H1 (cell line): ENCODE data around the gene ATP23. TPM values are rescaled to one million over a fixed set of nuclear protein-coding genes. Genes with fewer than 3 reads are reported as not detected.

Source experiments
- GABPA ChIP-seq: IDR thresholded peaks from 2 replicates; pipeline ENCODE4 v1.6.1; 2011; ENCODE audit warnings: mild to moderate bottlenecking, low read length, moderate library complexity, borderline replicate concordance; ENCODE audit not compliant: insufficient read depth
- polyA plus RNA-seq, 7 experiments: library from polyadenylated mRNA; depleted of rRNA in 3 of 7; stranded (reverse) in 5 of 7; unstranded in 2 of 7; fragments of >200 nt in 5 of 7; fragments of 200-250 nt in 2 of 7; gene quantifications; 1 replicate in 5 of 7; 2 replicates in 1 of 7; 4 replicates in 1 of 7; pipeline versions ENCODE4 v1.2.1 to v1.2.3, GENCODE V29; 2011 to 2013; ENCODE audit warnings: missing spikeins in 2 of 7, mixed read lengths in 2 of 7
- total RNA-seq: library from RNA; stranded (reverse); fragmentation: NEBNext Ultra II Directional; extraction: Animal tissue kit (Norgen Biotek cat#: 25700); gene quantifications from 2 replicates; pipeline ENCODE4 v1.2.1, GENCODE V29; 2021

Gene ATP23
- total and polyA plus RNA-seq, 2 of the 8 experiments (the other 6 are each of a cell fraction or from before 2014, with no cell fraction given) = 10.2 to 13.5 TPM

DNA sequence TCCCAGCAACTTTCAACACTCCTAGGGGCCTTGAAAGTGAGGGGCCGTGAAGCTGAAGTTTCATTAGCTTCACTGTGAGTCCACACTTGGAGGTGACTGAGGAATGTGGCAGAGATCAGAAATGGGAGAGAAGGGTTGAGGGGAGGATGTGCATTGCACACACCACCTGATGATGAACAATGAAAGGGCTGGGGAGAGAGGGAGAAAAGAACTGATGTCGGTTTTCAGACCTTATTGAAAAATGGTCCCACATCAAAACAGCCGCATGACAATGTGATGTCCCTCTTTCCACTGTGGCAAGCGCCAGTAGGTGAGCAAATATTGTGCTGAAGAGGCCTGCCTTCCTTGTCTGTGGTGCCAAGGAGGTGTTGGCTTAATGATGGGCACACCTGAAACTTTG is 32.3 kb upstream of the ATP23 start (continued):
- TF ChIP-seq GABPA = no peak
